NCI-H2171 (cell line): ENCODE data around the gene KCTD13.
"Not testable (repeated sequence)": the region's sequence is repeated elsewhere in the genome, so short reads cannot be mapped to it uniquely, and the experiment has no call there.

Experiments used
- DNase-seq: peaks from one replicate; lab custom pipeline; 2025; lab: John Stamatoyannopoulos, UW

Gene KCTD13

GRCh38 chr16:29877266-29877961 is 48.6 kb downstream of the KCTD13 start:
- no peak for DNase-seq

GRCh38 chr16:29876594-29877249 is 49.3 kb downstream of the KCTD13 start:
- DNase-seq = no peak

- no peak for DNase-seq
These were observed 49.8 kb downstream of the KCTD13 start for GRCh38 chr16:29876217-29876593.

GRCh38 chr16:29875206-29875605 is 50.8 kb downstream of the KCTD13 start:
- no peak for DNase-seq

GRCh38 chr16:29873319-29873718 is 52.7 kb downstream of the KCTD13 start:
- no peak for DNase-seq

- no peak for DNase-seq
These were observed 54.0 kb downstream of the KCTD13 start for GRCh38 chr16:29871822-29872546.

GRCh38 chr16:29869067-29869466 is 57.0 kb downstream of the KCTD13 start:
- not testable (repeated sequence) for DNase-seq

- no peak for DNase-seq
These were observed 57.5 kb downstream of the KCTD13 start for GRCh38 chr16:29868396-29869009.

- no peak for DNase-seq
These were observed 61.8 kb downstream of the KCTD13 start for GRCh38 chr16:29864205-29864604.

- no peak for DNase-seq
These were observed 62.4 kb downstream of the KCTD13 start for GRCh38 chr16:29863669-29863984.

- DNase-seq = peak; percentile 97
These were observed 63.0 kb downstream of the KCTD13 start, which contains the start of gene CDIPT for GRCh38 chr16:29862884-29863668. Gene CDIPT (minus strand): TSS chr16:29863226. CDS start chr16:29862857, 369 bp downstream.

- DNase-seq = no peak
These were observed 63.6 kb downstream of the KCTD13 start for GRCh38 chr16:29862383-29862883.

- DNase-seq = no peak
These were observed 65.8 kb downstream of the KCTD13 start for GRCh38 chr16:29860218-29860617.

GRCh38 chr16:29858974-29859373 is 67.1 kb downstream of the KCTD13 start:
- no peak for DNase-seq

- no peak for DNase-seq
These were observed 67.7 kb downstream of the KCTD13 start for GRCh38 chr16:29858149-29858849.

GRCh38 chr16:29857133-29857760 is 68.8 kb downstream of the KCTD13 start:
- DNase-seq = no peak
